ENCODE data around the gene CDK5RAP2.

The CDK5RAP2 gene

GRCh38 chr9:120383611-120383998, 196.4 kb downstream of the CDK5RAP2 start:
- H3K27me3 ChIP-seq (ENCODE audit: insufficient read depth, poor library complexity, severe bottlenecking), result no peaks in the 10 kb centered on the region
- DNase-seq (ENCODE audit: low read depth in 1 of 2, low spot score in 1 of 2), result no peak
- H3K27ac ChIP-seq (replicated peaks), result no peak overlapping the region
- H3K4me3 ChIP-seq (replicated peaks; ENCODE audit: insufficient read depth, low read length), result no peak overlapping the region
- TF ChIP-seq CTCF (IDR thresholded peaks at IDR 0.05; ENCODE audit: insufficient read depth, low read length) (no peak), GABPA (IDR thresholded peaks at IDR 0.05; ENCODE audit: low read depth) (no peak), SPI1 (IDR thresholded peaks at IDR 0.05; ENCODE audit: borderline replicate concordance, low read depth) (no peak), POLR2AphosphoS5 (IDR thresholded peaks at IDR 0.05; ENCODE audit: low read depth) (no peak), REST (IDR thresholded peaks at IDR 0.05; ENCODE audit: insufficient replicate concordance, low read depth) (no peak)

- Histone ChIP-seq H3K27me3 (ENCODE audit: insufficient read depth, poor library complexity, severe bottlenecking) (no peaks in the 10 kb centered on the region), H3K4me3 (replicated peaks; ENCODE audit: insufficient read depth, low read length) (no peak overlapping the region), H3K27ac (replicated peaks) (no peak overlapping the region)
- no peak for DNase-seq (ENCODE audit: low read depth in 1 of 2, low spot score in 1 of 2)
- TF ChIP-seq CTCF (IDR thresholded peaks at IDR 0.05; ENCODE audit: insufficient read depth, low read length) (no peak), SPI1 (IDR thresholded peaks at IDR 0.05; ENCODE audit: borderline replicate concordance, low read depth) (no peak), POLR2AphosphoS5 (IDR thresholded peaks at IDR 0.05; ENCODE audit: low read depth) (no peak), REST (IDR thresholded peaks at IDR 0.05; ENCODE audit: insufficient replicate concordance, low read depth) (no peak)
Measured at GRCh38 chr9:120382453-120382852, 197.5 kb downstream of the CDK5RAP2 start.

- Histone ChIP-seq H3K27ac (replicated peaks) (no peak overlapping the region), H3K4me3 (replicated peaks; ENCODE audit: insufficient read depth, low read length) (no peak overlapping the region)
- TF ChIP-seq GABPA (IDR thresholded peaks at IDR 0.05; ENCODE audit: low read depth) (no peak), SPI1 (IDR thresholded peaks at IDR 0.05; ENCODE audit: borderline replicate concordance, low read depth) (no peak), CTCF (IDR thresholded peaks at IDR 0.05; ENCODE audit: insufficient read depth, low read length) (no peak), REST (IDR thresholded peaks at IDR 0.05; ENCODE audit: insufficient replicate concordance, low read depth) (no peak), POLR2AphosphoS5 (IDR thresholded peaks at IDR 0.05; ENCODE audit: low read depth) (no peak)
Measured at GRCh38 chr9:120381839-120382238, 198.1 kb downstream of the CDK5RAP2 start.

More at GRCh38 chr9:120381839-120382238, 198.1 kb downstream of the CDK5RAP2 start:
- no peak for DNase-seq (ENCODE audit: low read depth in 1 of 2, low spot score in 1 of 2)
- no peaks in the 10 kb centered on the region for H3K27me3 ChIP-seq (ENCODE audit: insufficient read depth, poor library complexity, severe bottlenecking)
